Measurements from ENCODE around the gene CAPSL. TPM values are rescaled to one million over a fixed set of nuclear protein-coding genes. Genes with fewer than 3 reads are reported as not detected.

Gene CAPSL
- not detected in 2 replicates for total RNA-seq

DNA sequence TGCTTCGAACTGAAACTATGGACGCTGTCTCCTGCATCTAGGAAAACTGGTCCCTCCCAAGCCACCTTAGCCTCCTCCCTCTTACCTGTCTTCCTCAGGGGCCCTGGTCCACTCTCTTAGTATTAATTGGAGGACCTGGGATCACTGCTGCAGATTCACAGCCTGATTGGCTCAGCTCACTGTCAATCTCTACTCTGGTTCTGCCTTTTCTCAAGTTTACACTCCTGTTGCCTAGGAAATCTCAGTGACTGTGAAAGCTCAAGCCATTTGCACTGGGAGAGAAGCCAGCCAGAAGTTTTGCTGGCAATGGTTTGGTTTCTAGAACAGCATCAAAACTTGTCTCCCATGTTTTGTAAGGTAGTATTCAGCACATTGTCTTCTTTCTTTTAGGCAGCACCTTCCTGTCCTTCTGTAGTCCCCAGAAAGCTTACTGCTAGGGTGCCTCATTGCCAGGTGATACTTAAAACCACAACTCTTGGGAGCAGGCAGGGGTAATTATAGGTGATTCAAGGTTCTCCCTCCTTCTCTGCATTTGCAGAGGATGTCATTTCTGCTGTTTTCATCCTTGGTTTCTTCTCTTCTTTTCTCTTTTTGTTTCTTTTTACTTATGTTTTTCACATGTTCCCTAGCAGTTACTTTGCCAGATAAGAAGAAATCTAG is at the start of gene CAPSL:
TSS of gene CAPSL (minus strand) at position 55 of the 660 bp plus-strand sequence. CDS start 17,502 bp downstream, outside the sequence.

DNA sequence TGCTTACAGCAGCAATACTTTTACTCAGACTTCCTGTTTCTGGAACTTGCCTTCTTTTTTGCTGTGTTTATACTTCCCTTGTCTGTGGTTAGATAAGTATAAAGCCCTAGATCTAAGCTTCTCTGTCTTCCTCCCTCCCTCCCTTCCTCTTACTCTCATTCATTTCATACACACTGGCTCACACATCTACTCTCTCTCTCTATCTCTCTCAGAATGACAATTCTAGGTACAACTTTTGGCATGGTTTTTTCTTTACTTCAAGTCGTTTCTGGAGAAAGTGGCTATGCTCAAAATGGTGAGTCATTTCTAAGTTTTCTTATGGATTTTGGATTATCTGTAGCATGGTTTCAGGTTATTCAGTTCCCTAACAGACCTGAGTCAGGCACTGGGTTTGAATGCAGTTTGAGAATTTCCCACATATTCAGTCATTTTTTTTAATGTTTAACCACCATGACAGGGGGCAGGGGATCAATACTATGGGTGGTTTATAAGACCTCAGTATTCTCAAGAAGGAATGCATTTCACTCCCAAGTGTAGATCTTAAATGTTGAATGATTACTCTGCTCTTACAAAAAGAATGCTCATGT is 81.6 kb downstream of the CAPSL start, which contains the start of gene IL7R:
TSS of gene IL7R (plus strand) at position 127 of the 587 bp plus-strand sequence. CDS start at position 214, 87 bp downstream.

Other genes starting within 250 kb of the CAPSL start
- 1.3 and 2.2 TPM in 2 replicates for gene IL7R, start 81.7 kb downstream of the CAPSL start, total RNA-seq
- gene UGT3A1, start 52.8 kb upstream of the CAPSL start, total RNA-seq: not detected in 2 replicates
- gene UGT3A2, start 128.3 kb upstream of the CAPSL start, total RNA-seq: not detected in 2 replicates
- gene LMBRD2, start 213.3 kb upstream of the CAPSL start, total RNA-seq: 10.1 and 12.2 TPM in 2 replicates
- gene SKP2, start 213.5 kb upstream of the CAPSL start, total RNA-seq: 28.6 and 34.0 TPM in 2 replicates